Liver (tissue), 3 donors: Measurements from ENCODE around the gene PARD3B.

Experiments
- FOXA1 ChIP-seq: IDR thresholded peaks from 2 replicates; pipeline ENCODE4 v1.6.1; 2016; ENCODE audit warnings: antibody characterized with exemption
- RAD21 ChIP-seq, 2 donors: IDR thresholded peaks; 2 replicates each; pipeline ENCODE4 v1.6.1; 2016; ENCODE audit warnings: antibody characterized with exemption in 2 of 2, mild to moderate bottlenecking in 2 of 2
- YY1 ChIP-seq: IDR thresholded peaks from 2 replicates; pipeline ENCODE4 v1.6.1; 2016; ENCODE audit warnings: antibody characterized with exemption, mild to moderate bottlenecking
- TF ChIP-seq, protein P1 (sequence below): fragments of 150-350 bp; IDR thresholded peaks from 2 replicates; pipeline ENCODE4 v1.5.1; 2017; ENCODE audit warnings: improper control_type of control experiment, low read depth, low read length; ENCODE audit not compliant: missing input control
- TF ChIP-seq, protein P2 (sequence below): IDR thresholded peaks from 2 replicates; pipeline ENCODE4 v1.6.1; 2016; ENCODE audit warnings: antibody characterized with exemption, mild to moderate bottlenecking
- donor health status: healthy.
- donor health status: healthy.

DNA sequence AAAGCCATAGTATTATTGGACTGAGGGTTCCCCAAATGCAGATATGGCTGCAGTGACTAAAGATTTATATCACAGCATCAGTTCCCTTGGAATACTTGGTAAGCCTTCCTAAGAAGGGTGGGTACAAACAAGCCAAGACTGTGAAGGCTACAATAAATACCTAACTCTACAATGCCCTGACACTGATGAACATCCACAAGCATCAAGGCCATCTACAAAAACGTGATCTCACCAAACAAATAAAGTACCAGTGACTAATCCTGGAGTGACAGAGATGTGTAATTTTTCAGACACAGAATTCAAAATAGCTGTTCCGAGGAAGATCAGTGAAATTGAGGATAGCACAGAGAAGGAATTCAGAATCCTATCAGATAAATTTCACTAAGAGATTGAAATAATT is 254.5 kb downstream of the PARD3B start:
- TF ChIP-seq, protein P1, sequence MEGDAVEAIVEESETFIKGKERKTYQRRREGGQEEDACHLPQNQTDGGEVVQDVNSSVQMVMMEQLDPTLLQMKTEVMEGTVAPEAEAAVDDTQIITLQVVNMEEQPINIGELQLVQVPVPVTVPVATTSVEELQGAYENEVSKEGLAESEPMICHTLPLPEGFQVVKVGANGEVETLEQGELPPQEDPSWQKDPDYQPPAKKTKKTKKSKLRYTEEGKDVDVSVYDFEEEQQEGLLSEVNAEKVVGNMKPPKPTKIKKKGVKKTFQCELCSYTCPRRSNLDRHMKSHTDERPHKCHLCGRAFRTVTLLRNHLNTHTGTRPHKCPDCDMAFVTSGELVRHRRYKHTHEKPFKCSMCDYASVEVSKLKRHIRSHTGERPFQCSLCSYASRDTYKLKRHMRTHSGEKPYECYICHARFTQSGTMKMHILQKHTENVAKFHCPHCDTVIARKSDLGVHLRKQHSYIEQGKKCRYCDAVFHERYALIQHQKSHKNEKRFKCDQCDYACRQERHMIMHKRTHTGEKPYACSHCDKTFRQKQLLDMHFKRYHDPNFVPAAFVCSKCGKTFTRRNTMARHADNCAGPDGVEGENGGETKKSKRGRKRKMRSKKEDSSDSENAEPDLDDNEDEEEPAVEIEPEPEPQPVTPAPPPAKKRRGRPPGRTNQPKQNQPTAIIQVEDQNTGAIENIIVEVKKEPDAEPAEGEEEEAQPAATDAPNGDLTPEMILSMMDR = no peak
- no peak for TF ChIP-seq FOXA1
- TF ChIP-seq, protein P2, sequence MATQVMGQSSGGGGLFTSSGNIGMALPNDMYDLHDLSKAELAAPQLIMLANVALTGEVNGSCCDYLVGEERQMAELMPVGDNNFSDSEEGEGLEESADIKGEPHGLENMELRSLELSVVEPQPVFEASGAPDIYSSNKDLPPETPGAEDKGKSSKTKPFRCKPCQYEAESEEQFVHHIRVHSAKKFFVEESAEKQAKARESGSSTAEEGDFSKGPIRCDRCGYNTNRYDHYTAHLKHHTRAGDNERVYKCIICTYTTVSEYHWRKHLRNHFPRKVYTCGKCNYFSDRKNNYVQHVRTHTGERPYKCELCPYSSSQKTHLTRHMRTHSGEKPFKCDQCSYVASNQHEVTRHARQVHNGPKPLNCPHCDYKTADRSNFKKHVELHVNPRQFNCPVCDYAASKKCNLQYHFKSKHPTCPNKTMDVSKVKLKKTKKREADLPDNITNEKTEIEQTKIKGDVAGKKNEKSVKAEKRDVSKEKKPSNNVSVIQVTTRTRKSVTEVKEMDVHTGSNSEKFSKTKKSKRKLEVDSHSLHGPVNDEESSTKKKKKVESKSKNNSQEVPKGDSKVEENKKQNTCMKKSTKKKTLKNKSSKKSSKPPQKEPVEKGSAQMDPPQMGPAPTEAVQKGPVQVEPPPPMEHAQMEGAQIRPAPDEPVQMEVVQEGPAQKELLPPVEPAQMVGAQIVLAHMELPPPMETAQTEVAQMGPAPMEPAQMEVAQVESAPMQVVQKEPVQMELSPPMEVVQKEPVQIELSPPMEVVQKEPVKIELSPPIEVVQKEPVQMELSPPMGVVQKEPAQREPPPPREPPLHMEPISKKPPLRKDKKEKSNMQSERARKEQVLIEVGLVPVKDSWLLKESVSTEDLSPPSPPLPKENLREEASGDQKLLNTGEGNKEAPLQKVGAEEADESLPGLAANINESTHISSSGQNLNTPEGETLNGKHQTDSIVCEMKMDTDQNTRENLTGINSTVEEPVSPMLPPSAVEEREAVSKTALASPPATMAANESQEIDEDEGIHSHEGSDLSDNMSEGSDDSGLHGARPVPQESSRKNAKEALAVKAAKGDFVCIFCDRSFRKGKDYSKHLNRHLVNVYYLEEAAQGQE = no peak
- no peak for TF ChIP-seq RAD21 (IDR thresholded peaks at IDR 0.05)
- TF ChIP-seq YY1 = no peak
